Muscle layer of duodenum (tissue), 2 donors: ENCODE measurements around the gene RFC1.

Source experiments
- H3K27ac ChIP-seq: one replicate; pipeline ENCODE4 v1.7.0; 2013; ENCODE audit warnings: mild to moderate bottlenecking, low read length
- H3K27me3 ChIP-seq: one replicate; pipeline ENCODE4 v1.7.0; 2013; ENCODE audit warnings: low read depth, mild to moderate bottlenecking, control low read depth, low read length
- H3K36me3 ChIP-seq, 2 donors: one replicate each; pipeline ENCODE4 v1.7.0; 2013; ENCODE audit warnings: low read length in 2 of 2, control low read depth in 1 of 2, mild to moderate bottlenecking in 1 of 2; ENCODE audit not compliant: insufficient read depth in 2 of 2, control insufficient read depth in 1 of 2
- H3K4me1 ChIP-seq, 2 donors: one replicate each; pipeline ENCODE4 v1.7.0; 2013; ENCODE audit warnings: low read length in 2 of 2, mild to moderate bottlenecking in 2 of 2, control low read depth in 1 of 2, moderate library complexity in 1 of 2; ENCODE audit not compliant: insufficient read depth in 2 of 2, control insufficient read depth in 1 of 2
- H3K4me3 ChIP-seq, 2 donors: one replicate each; pipeline ENCODE4 v1.7.0; 2013; ENCODE audit warnings: low read length in 2 of 2, low read depth in 1 of 2, mild to moderate bottlenecking in 1 of 2
- H3K9me3 ChIP-seq, 2 donors: one replicate each; pipeline ENCODE4 v1.7.0; 2013; ENCODE audit warnings: low read length in 2 of 2, control low read depth in 1 of 2, mild to moderate bottlenecking in 1 of 2; ENCODE audit not compliant: control insufficient read depth in 1 of 2
- donor health status: healthy.

The RFC1 gene

GRCh38 chr4:39326468-39326977 lies 39.6 kb downstream of the RFC1 start:
- Histone ChIP-seq H3K4me3 (no peak overlapping the region), H3K4me1 (no peaks in the 10 kb centered on the region), H3K27ac (no peak overlapping the region), H3K27me3 (no peaks in the 10 kb centered on the region), H3K9me3 (no peaks in the 10 kb centered on the region), H3K36me3 (peaks cover 7 to 16% of the 10 kb centered on the region in 2 donors)

DNA sequence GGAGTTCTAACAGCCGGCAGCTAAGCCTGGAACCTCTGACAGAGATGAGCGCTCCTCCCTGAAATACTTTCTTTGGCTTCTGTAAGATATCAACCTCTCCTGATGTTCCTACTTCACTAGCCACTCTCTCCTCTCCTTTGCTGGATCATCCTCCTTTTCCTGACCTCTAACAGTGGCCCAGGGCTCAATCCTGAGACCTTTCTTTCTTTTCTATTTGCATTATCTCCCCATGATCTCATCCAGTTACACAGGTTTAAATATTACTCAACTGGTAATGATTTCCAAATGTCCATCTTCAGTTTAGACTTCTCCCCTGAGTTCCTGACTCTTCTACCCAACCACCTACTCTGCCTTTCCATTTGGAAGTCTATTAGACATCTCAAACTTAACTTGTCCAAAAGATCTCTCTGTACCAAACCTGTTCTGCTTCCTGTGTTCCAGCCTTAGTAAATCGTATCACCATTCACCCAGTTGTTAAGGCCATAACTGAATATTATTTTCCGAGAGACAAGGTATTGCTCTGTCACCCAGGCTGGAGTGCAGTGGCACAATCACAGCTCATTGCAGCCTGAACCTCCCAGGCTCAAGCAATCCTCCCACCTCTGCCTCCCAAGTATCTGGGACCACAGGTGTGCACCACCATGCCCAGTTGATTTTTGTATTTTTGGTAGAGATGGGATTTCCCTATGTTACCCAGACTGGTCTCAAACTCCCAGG lies 41.1 kb downstream of the RFC1 start:
- H3K9me3 ChIP-seq: no peaks in the 10 kb centered on the region
- H3K4me3 ChIP-seq: no peak overlapping the region
- no peaks in the 10 kb centered on the region for H3K4me1 ChIP-seq
- H3K36me3 ChIP-seq: peaks cover 9 to 20% of the 10 kb centered on the region in 2 donors
- H3K27ac ChIP-seq: no peak overlapping the region
- H3K27me3 ChIP-seq: no peaks in the 10 kb centered on the region

- Histone ChIP-seq H3K4me3 (no peak overlapping the region), H3K4me1 (no peaks in the 10 kb centered on the region), H3K27ac (no peak overlapping the region), H3K36me3 (peaks cover 15 to 25% of the 10 kb centered on the region in 2 donors), H3K27me3 (no peaks in the 10 kb centered on the region), H3K9me3 (no peaks in the 10 kb centered on the region)
These were observed 41.7 kb downstream of the RFC1 start for GRCh38 chr4:39324446-39324845.

DNA sequence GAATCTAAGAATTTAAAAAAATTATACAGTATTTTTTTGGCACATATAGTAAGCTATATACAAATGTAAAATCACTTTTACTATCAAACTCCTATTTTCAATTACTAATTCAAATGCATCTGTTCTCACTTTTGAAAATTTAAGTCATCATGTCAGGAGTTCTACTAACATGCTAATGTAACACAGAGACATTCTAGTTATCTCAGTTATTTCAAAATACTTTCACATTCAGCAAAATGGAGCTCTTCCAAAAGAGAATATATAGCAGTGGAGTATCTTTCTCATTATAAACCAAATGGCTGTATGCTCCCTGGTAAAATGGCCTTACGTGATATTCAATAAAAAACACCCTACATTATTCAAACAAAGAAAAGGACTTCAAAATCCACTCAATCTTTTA lies 42.3 kb downstream of the RFC1 start:
- no peak overlapping the region for H3K4me3 ChIP-seq
- no peaks in the 10 kb centered on the region for H3K4me1 ChIP-seq

GRCh38 chr4:39320381-39321115 lies 45.6 kb downstream of the RFC1 start:
- Histone ChIP-seq H3K4me1 (no peaks in the 10 kb centered on the region), H3K27me3 (no peaks in the 10 kb centered on the region), H3K9me3 (no peaks in the 10 kb centered on the region), H3K4me3 (no peak overlapping the region), H3K36me3 (peaks cover 18 to 32% of the 10 kb centered on the region in 2 donors), H3K27ac (no peak overlapping the region)

More for the DNA sequence above, 42.3 kb downstream of the RFC1 start:
- H3K9me3 ChIP-seq: no peaks in the 10 kb centered on the region
- no peaks in the 10 kb centered on the region for H3K27me3 ChIP-seq
- H3K36me3 ChIP-seq: peaks cover 19 to 25% of the 10 kb centered on the region in 2 donors
- H3K27ac ChIP-seq: no peak overlapping the region

DNA sequence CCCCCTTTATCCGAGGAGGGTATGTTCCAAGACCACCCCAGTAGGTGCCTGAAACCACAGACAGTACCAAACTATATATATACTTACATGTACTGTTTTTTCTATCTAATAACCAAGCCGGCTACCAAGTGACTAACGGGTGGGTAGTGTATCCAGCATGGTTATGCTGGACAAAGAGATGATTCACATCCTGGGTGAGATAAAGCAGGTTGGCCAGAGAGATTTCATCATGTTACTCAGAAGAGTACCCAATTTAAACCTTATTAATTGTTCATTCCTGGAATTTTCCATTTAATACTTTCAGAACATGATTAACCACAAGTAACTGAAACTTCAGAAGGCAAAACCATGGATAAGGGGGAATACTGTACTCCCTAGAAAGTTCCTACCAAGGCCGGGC lies 46.5 kb downstream of the RFC1 start:
- Histone ChIP-seq H3K27me3 (no peaks in the 10 kb centered on the region), H3K4me3 (no peak overlapping the region), H3K9me3 (no peaks in the 10 kb centered on the region), H3K27ac (no peak overlapping the region), H3K36me3 (peaks cover 19 to 38% of the 10 kb centered on the region in 2 donors), H3K4me1 (no peaks in the 10 kb centered on the region)

DNA sequence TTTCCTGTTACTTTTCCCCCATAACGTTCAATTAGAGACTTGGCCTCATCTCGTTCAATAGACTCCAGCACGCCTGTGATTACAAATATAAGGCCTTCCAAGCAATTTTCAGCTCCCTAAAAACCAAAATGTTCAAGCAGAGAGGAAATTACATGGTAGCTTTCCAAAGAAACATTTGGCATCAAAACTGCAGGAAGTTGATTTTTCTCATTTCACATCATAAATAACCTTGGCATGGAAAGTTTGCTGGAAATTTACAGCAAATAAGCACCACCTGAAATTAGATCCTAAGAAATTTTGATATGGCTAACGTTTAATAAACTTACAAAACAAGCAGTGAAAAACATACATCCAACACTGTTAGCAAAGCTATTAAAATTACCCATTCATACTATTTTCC lies 53.3 kb downstream of the RFC1 start:
- no peaks in the 10 kb centered on the region for H3K4me1 ChIP-seq
- H3K4me3 ChIP-seq: no peak overlapping the region
- peaks cover 42 to 74% of the 10 kb centered on the region in 2 donors for H3K36me3 ChIP-seq
- no peak overlapping the region for H3K27ac ChIP-seq
- no peaks in the 10 kb centered on the region for H3K9me3 ChIP-seq
- H3K27me3 ChIP-seq: no peaks in the 10 kb centered on the region

DNA sequence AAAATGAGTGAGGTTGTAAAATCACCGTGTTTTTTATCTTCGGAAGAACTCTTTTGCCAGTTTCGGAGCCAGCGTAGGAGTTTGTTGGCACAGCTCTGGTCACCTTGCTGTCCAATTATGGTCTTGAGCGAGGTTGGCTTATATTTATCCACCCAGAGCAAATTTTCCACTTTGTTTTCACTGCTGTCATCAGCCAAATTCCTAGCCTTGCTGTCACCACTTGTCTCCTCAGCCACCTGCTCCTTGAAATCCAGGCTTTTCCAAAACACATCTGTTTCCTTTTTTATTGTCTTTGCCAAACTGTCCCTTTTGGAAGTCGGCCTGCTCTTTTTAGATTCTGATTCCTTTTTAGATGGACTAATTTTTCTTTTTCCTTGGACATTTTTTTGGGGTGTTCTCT lies 57.6 kb downstream of the RFC1 start:
- H3K36me3 ChIP-seq: peaks cover 45 to 63% of the 10 kb centered on the region in 2 donors
- no peak overlapping the region for H3K27ac ChIP-seq
- no peaks in the 10 kb centered on the region for H3K27me3 ChIP-seq
- no peak overlapping the region for H3K4me3 ChIP-seq
- no peaks in the 10 kb centered on the region for H3K9me3 ChIP-seq
- no peaks in the 10 kb centered on the region for H3K4me1 ChIP-seq

DNA sequence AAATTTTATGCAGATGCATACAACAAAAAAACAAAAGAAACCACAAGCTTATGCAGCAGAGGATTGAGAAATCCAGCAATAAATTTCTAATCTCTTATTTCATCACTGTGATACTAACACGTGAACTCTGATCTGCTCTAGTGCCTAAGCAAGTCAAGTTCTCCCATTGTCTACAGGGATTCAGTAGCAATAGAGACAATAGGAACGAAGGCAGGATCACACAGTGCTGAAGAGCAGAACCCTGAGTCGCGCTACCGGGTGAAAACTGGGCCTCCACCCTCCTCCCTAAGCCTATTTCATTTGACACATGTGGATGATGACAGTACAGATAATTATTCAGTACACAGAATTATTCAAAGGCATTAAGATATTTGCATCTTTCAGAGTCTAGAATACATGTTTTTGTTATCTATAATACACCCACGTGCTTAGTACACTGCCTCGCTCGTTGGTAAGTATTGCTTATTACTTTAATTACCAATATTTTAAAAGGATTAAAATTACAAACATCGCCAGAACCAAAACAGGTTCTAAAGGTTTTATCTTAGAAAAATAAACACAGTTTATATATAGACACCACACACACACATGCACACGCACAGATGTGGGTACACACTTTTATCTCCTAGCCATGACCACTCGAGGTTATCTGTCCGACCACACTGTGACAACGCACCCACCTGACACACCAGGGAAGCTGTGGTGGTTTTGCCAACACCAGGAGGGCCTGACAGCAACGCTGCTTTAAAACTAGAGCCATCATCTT lies 60.1 kb downstream of the RFC1 start:
- Histone ChIP-seq H3K27me3 (no peaks in the 10 kb centered on the region), H3K9me3 (no peaks in the 10 kb centered on the region), H3K4me1 (no peaks in the 10 kb centered on the region), H3K27ac (no peak overlapping the region), H3K4me3 (no peak overlapping the region), H3K36me3 (peaks cover 43 to 58% of the 10 kb centered on the region in 2 donors)

- H3K4me3 ChIP-seq: no peak overlapping the region
- H3K27ac ChIP-seq: no peak overlapping the region
- no peaks in the 10 kb centered on the region for H3K9me3 ChIP-seq
- H3K4me1 ChIP-seq: no peaks in the 10 kb centered on the region
- peaks cover 43 to 59% of the 10 kb centered on the region in 2 donors for H3K36me3 ChIP-seq
- H3K27me3 ChIP-seq: no peaks in the 10 kb centered on the region
These were observed 61.5 kb downstream of the RFC1 start for GRCh38 chr4:39304651-39305050.

- no peak overlapping the region for H3K27ac ChIP-seq
- no peak overlapping the region for H3K4me3 ChIP-seq
- H3K9me3 ChIP-seq: no peaks in the 10 kb centered on the region
- peaks cover 43 to 61% of the 10 kb centered on the region in 2 donors for H3K36me3 ChIP-seq
- H3K4me1 ChIP-seq: no peaks in the 10 kb centered on the region
- no peaks in the 10 kb centered on the region for H3K27me3 ChIP-seq
These were observed 62.3 kb downstream of the RFC1 start for GRCh38 chr4:39303871-39304270.
